HepG2 (cell line): Measurements from ENCODE around the gene IRX3. TPM values are rescaled to one million over a fixed set of nuclear protein-coding genes. Genes with fewer than 3 reads are reported as not detected.
A peak's percentile ranks its signal among the peaks of the same experiment; 100 is the strongest.

ENCODE experiments used
- ATAC-seq: fragments of 200-7000 bp; cut with Tn5 transposase; 3 replicates; pipeline ENCODE4 v1.9.1; 2020; ENCODE audit warnings: mild to moderate bottlenecking, moderate library complexity
- BruUV-seq: library from RNA; stranded (reverse); fragments of 400-500 nt; replicated peaks from 2 replicates; lab custom pipeline; 2021; lab: Mats Ljungman, UMichigan
- CTCF ChIA-PET: fragments of 300-600 bp; formaldehyde crosslinking; extraction: SDS; loops from one replicate; lab custom pipeline; 2021; ENCODE audit warnings: low total read pairs, inconsistent platforms, low intra/inter-chr PET ratio; lab: Yijun Ruan, JAX
- POLR2A ChIA-PET: fragments of 350-600 bp; sonication (Branson Sonifier 250); formaldehyde crosslinking; loops from one replicate; lab custom pipeline; 2020; ENCODE audit warnings: antibody characterized with exemption, inconsistent platforms; lab: Yijun Ruan, JAX
- DNase-seq: peaks from one replicate; pipeline ENCODE4 v3.0.0-alpha.2; 2015; ENCODE audit warnings: low spot score
- FAIRE-seq: peaks from 3 replicates; lab custom pipeline; 2011; peaks lifted over from hg19 to GRCh38; lab: Jason Lieb, UNC
- H2AFZ ChIP-seq: one replicate; pipeline ENCODE4 v1.6.1; 2011; ENCODE audit warnings: low read length, inconsistent platforms
- H3K27ac ChIP-seq: fragments of 300-600 bp; 3 replicates; pipeline ENCODE4 v1.8.0; 2011; ENCODE audit warnings: mixed run types, mild to moderate bottlenecking, mixed read lengths, low read length, inconsistent platforms; ENCODE audit not compliant: insufficient read depth; ENCODE audit errors: extremely low read length
- H3K27me3 ChIP-seq, 2 experiments: fragments of 200-600 bp in 1 of 2; 2 replicates in 1 of 2; 3 replicates in 1 of 2; pipeline versions ENCODE4 v1.6.0 to v1.8.0; 2011; ENCODE audit warnings: low read length in 2 of 2, mild to moderate bottlenecking in 2 of 2, moderate library complexity in 2 of 2, inconsistent platforms in 1 of 2; ENCODE audit not compliant: insufficient read depth in 2 of 2, control insufficient read depth in 1 of 2
- H3K36me3 ChIP-seq, 2 experiments: fragments of 200-600 bp in 1 of 2; replicated peaks in 1 of 2; 2 replicates in 1 of 2; 3 replicates in 1 of 2; pipeline versions ENCODE4 v1.5.1 to v1.8.0; 2011; ENCODE audit warnings: low read length in 2 of 2, inconsistent platforms in 1 of 2; ENCODE audit not compliant: insufficient read depth in 2 of 2, control insufficient read depth in 1 of 2
- H3K4me1 ChIP-seq: 2 replicates; pipeline ENCODE4 v1.5.1; 2012; ENCODE audit warnings: low read length, inconsistent platforms; ENCODE audit not compliant: insufficient read depth
- H3K4me2 ChIP-seq: 2 replicates; pipeline ENCODE4 v1.6.0; 2011; ENCODE audit warnings: low read depth, low read length, inconsistent platforms
- H3K4me3 ChIP-seq, 3 experiments: fragments of 200-600 bp in 1 of 3; sonication (generic), shearing (Covaris generic) in 1 of 3; replicated peaks in 1 of 3; 2 replicates each; pipeline ENCODE4 v1.5.1; 2011 to 2016; ENCODE audit warnings: low read length in 3 of 3, inconsistent platforms in 2 of 3, low read depth in 2 of 3, mild to moderate bottlenecking in 2 of 3, control low read depth in 1 of 3, mixed read lengths in 1 of 3; ENCODE audit not compliant: insufficient read depth in 1 of 3
- H3K79me2 ChIP-seq: one replicate; pipeline ENCODE4 v1.6.1; 2011; ENCODE audit warnings: low read length, inconsistent platforms; ENCODE audit not compliant: insufficient read depth
- H3K9ac ChIP-seq: 2 replicates; pipeline ENCODE4 v1.6.0; 2011; ENCODE audit warnings: mild to moderate bottlenecking, low read depth, low read length, inconsistent platforms; ENCODE audit not compliant: insufficient read depth
- H3K9me3 ChIP-seq: 2 replicates; pipeline ENCODE4 v1.5.1; 2012; ENCODE audit warnings: mild to moderate bottlenecking, low read length
- H4K20me1 ChIP-seq: 2 replicates; pipeline ENCODE4 v1.6.0; 2011; ENCODE audit warnings: inconsistent platforms, mild to moderate bottlenecking, low read length, moderate library complexity; ENCODE audit not compliant: insufficient read depth
- ATF3 ChIP-seq: sonication (generic); formaldehyde crosslinking; IDR thresholded peaks from 2 replicates; pipeline ENCODE4 v1.4.0; 2020; ENCODE audit warnings: missing genetic modification reagents
- EHMT2 ChIP-seq: fragments of 200-600 bp; sonication (generic); IDR thresholded peaks from 2 replicates; pipeline ENCODE4 v1.7.0; 2017; ENCODE audit warnings: antibody characterized with exemption, low read depth, low read length, borderline replicate concordance
- MAFK ChIP-seq, 2 experiments: IDR thresholded peaks in 1 of 2; conservative IDR thresholded peaks in 1 of 2; 2 replicates each; pipeline ENCODE4 v1.6.1; 2011; ENCODE audit warnings: improper control_type of control experiment in 2 of 2, low read length in 2 of 2
- MBD4 ChIP-seq: IDR thresholded peaks from 2 replicates; pipeline ENCODE4 v1.6.1; 2012; ENCODE audit warnings: low read length, inconsistent platforms, borderline replicate concordance
- NFE2L1 ChIP-seq: sonication (generic); formaldehyde crosslinking; IDR thresholded peaks from 2 replicates; pipeline ENCODE4 v1.4.0; 2020; ENCODE audit warnings: missing genetic modification reagents, mild to moderate bottlenecking, borderline replicate concordance
- TFDP1 ChIP-seq: IDR thresholded peaks from 2 replicates; pipeline ENCODE4 v1.6.1; 2016; ENCODE audit warnings: missing compliant biosample characterization, missing genetic modification reagents, borderline replicate concordance
- ZBTB33 ChIP-seq: sonication (generic); formaldehyde crosslinking; IDR thresholded peaks from 2 replicates; pipeline ENCODE4 v1.4.0; 2020; ENCODE audit warnings: missing genetic modification reagents
- ZMYM4 ChIP-seq: sonication (generic); formaldehyde crosslinking; IDR thresholded peaks from 2 replicates; pipeline ENCODE4 v1.8.1; 2023; ENCODE audit warnings: mild to moderate bottlenecking, missing genetic modification reagents
- ZNF747 ChIP-seq: sonication (generic); formaldehyde crosslinking; IDR thresholded peaks from 2 replicates; pipeline ENCODE4 v1.8.1; 2023; ENCODE audit warnings: missing genetic modification reagents, mild to moderate bottlenecking, borderline replicate concordance
- ZNF770 ChIP-seq: sonication (generic); formaldehyde crosslinking; IDR thresholded peaks from 2 replicates; pipeline ENCODE4 v1.5.0; 2020; ENCODE audit warnings: mild to moderate bottlenecking, missing genetic modification reagents
- WGBS: methylation state at CpG from one replicate; pipeline ENCODE4 v1.1.6; 2017; ENCODE audit warnings: low lambda C conversion rate; 5-methylcytosine and 5-hydroxymethylcytosine counted together
- in situ Hi-C: cut with HindIII; loops from 2 replicates; pipeline ENCODE4 v1.10.0; 2017; ENCODE audit warnings: low pct_unique_long_range_greater_than_20kb; ENCODE audit not compliant: extremely low pct_ligation_motif_present
- intact Hi-C: fragments of 100-400 bp; cut with micrococcal nuclease; formaldehyde crosslinking; loops from one replicate; pipeline ENCODE4 v1.10.0; 2022; ENCODE audit not compliant: unreplicated experiment
- polyA plus RNA-seq, 8 experiments: library from polyadenylated mRNA; depleted of rRNA in 3 of 8; stranded (reverse) in 7 of 8; unstranded in 1 of 8; fragments of >200 nt; fragmentation: Illumina TruSeq in 4 of 8; extraction: Trizol in 4 of 8; gene quantifications; 2 replicates each; pipeline versions ENCODE4 v1.2.1 to v1.2.3, GENCODE V29; 2011 to 2016; ENCODE audit warnings: low read depth in 4 of 8, missing spikeins in 1 of 8, mixed read lengths in 1 of 8; ENCODE audit not compliant: insufficient read depth in 1 of 8
- total RNA-seq, 5 experiments: library from RNA; depleted of rRNA; stranded (reverse); fragments of >200 nt; fragmentation: Illumina TruSeq; extraction: Trizol; gene quantifications; 2 replicates each; pipeline ENCODE4 v1.2.3, GENCODE V29; 2016; ENCODE audit warnings: low read depth in 1 of 5

Gene IRX3
- total and polyA plus RNA-seq, 2 of the 13 experiments (the other 11 are each of a cell fraction or from before 2014, with no cell fraction given), result 9.2 to 16.4 TPM

GRCh38 chr16:54334208-54334607, 47.6 kb upstream of the IRX3 start:
- ChIA-PET POLR2A (interaction anchor here (0.6 kb wide), 1 partner anchor 1331 kb away, joined by 3 read pairs; no protein-coding TSS in a partner anchor), CTCF (no interaction called here)
- peak; percentile 12 for FAIRE-seq
- DNase-seq, result no peak
- no peak for ATAC-seq
- no peak overlapping the region for H2AFZ ChIP-seq
- H3K9ac ChIP-seq, result no peak overlapping the region
- H3K9me3 ChIP-seq, result no peaks in the 10 kb centered on the region
- H3K27me3 ChIP-seq, result peaks cover 2 to 28% of the 10 kb centered on the region in 2 experiments
- no TSS peak for BruUV-seq
- in situ Hi-C loops (no loop called here), intact Hi-C loops (no loop called here)
- H3K27ac ChIP-seq, result no peak overlapping the region
- no peaks in the 10 kb centered on the region for H4K20me1 ChIP-seq
- 65% methylated on average over 2 of the region's 2 CpGs for WGBS
- no peak overlapping the region for H3K4me2 ChIP-seq
- no peak overlapping the region for H3K4me3 ChIP-seq
- H3K36me3 ChIP-seq, result no peaks in the 10 kb centered on the region
- no peaks in the 10 kb centered on the region for H3K79me2 ChIP-seq
- no peaks in the 10 kb centered on the region for H3K4me1 ChIP-seq
- TF ChIP-seq MAFK (conservative IDR thresholded peaks at IDR 0.05 in 1 of 2, IDR thresholded peaks at IDR 0.05 in 1 of 2; ENCODE audit: low read length in 2 of 2) (0 out of 4 replicates have a peak, but pooled peaks of 1 of the 2 experiments have one; percentile 18), ATF3 (CRISPR knock-in tag) (no peak), NFE2L1 (no peak), TFDP1 (CRISPR knock-in tag) (no peak)
- TF ChIP-seq, all 625 proteins: peak for 1

- H2AFZ ChIP-seq, result no peak overlapping the region
- peaks cover 8 to 33% of the 10 kb centered on the region in 2 experiments for H3K27me3 ChIP-seq
- H3K27ac ChIP-seq, result no peak overlapping the region
- CTCF ChIA-PET, result no interaction called here
- FAIRE-seq, result no peak
- in situ Hi-C loops (no loop called here), intact Hi-C loops (no loop called here)
- no peaks in the 10 kb centered on the region for H3K4me1 ChIP-seq
- no peaks in the 10 kb centered on the region for H4K20me1 ChIP-seq
- no peak overlapping the region for H3K4me3 ChIP-seq
- BruUV-seq, result no TSS peak
- no peaks in the 10 kb centered on the region for H3K79me2 ChIP-seq
- POLR2A ChIA-PET, result no interaction called here
- no peaks in the 10 kb centered on the region for H3K36me3 ChIP-seq
- DNase-seq, result no peak
- no peak overlapping the region for H3K4me2 ChIP-seq
- WGBS, result 56% methylated on average over 7 of the region's 7 CpGs
- no peak overlapping the region for H3K9ac ChIP-seq
- no peak for ATAC-seq
- no peaks in the 10 kb centered on the region for H3K9me3 ChIP-seq
- no peak for TF ChIP-seq MBD4
- no peak for TF ChIP-seq ZBTB33 (CRISPR knock-in tag)
- no peak for TF ChIP-seq ZMYM4 (CRISPR knock-in tag)
- no peak for TF ChIP-seq EHMT2
- peak; percentile 59; the same call in 1 of the 2 replicates for TF ChIP-seq ZNF770
- no peak for TF ChIP-seq ZNF747 (CRISPR knock-in tag)
Observed at GRCh38 chr16:54331241-54332002, 44.8 kb upstream of the IRX3 start.
